Endothelial cell of umbilical vein (primary cell): Measurements from ENCODE around the gene MAGED1. TPM values are rescaled to one million over a fixed set of nuclear protein-coding genes. Genes with fewer than 3 reads are reported as not detected.

Experiments
- BruUV-seq: library from RNA; stranded (reverse); fragments of 400-500 nt; replicated peaks from 2 replicates; lab custom pipeline; 2021; lab: Mats Ljungman, UMichigan
- CTCF ChIA-PET: fragments of 300-600, 350-600 bp; sonication (Branson Sonifier 250); formaldehyde crosslinking; loops from one replicate; lab custom pipeline; 2021; ENCODE audit warnings: antibody characterized with exemption, inconsistent platforms; lab: Charles Lee
- POLR2A ChIA-PET: fragments of 300-600, 350-600 bp; sonication (Branson Sonifier 250); formaldehyde crosslinking; loops from one replicate; lab custom pipeline; 2021; ENCODE audit warnings: antibody characterized with exemption, inconsistent platforms; lab: Charles Lee
- DNase-seq: peaks from one replicate; pipeline ENCODE4 v3.0.0-alpha.2; 2011; ENCODE audit warnings: low read depth, low spot score
- FAIRE-seq: peaks from 2 replicates; lab custom pipeline; 2011; peaks lifted over from hg19 to GRCh38; lab: Jason Lieb, UNC
- H2AFZ ChIP-seq: 2 replicates; pipeline ENCODE4 v1.6.0; 2012; ENCODE audit warnings: low read depth, low read length, control low read depth, inconsistent platforms
- H3K27ac ChIP-seq: 2 replicates; pipeline ENCODE4 v1.5.1; 2011; ENCODE audit warnings: low read depth, mild to moderate bottlenecking, control low read depth, low read length, moderate library complexity; ENCODE audit not compliant: insufficient read depth
- H3K27me3 ChIP-seq, 2 experiments: 2 replicates each; pipeline versions ENCODE4 v1.6.0 to v1.6.1; 2011; ENCODE audit warnings: low read length in 2 of 2, mixed read lengths in 1 of 2; ENCODE audit not compliant: control insufficient read depth in 2 of 2, insufficient read depth in 2 of 2
- H3K36me3 ChIP-seq, 2 experiments: 2 replicates in 1 of 2; 3 replicates in 1 of 2; pipeline ENCODE4 v1.5.1; 2011; ENCODE audit warnings: low read length in 2 of 2, mild to moderate bottlenecking in 1 of 2, moderate library complexity in 1 of 2; ENCODE audit not compliant: control insufficient read depth in 2 of 2, insufficient read depth in 2 of 2; ENCODE audit errors: extremely low read depth in 1 of 2
- H3K4me1 ChIP-seq: 3 replicates; pipeline ENCODE4 v1.5.1; 2011; ENCODE audit warnings: mild to moderate bottlenecking, low read length; ENCODE audit not compliant: control insufficient read depth, insufficient read depth; ENCODE audit errors: extremely low read depth
- H3K4me2 ChIP-seq: 2 replicates; pipeline ENCODE4 v1.6.1; 2011; ENCODE audit warnings: low read length, control low read depth, mixed read lengths; ENCODE audit not compliant: insufficient read depth
- H3K4me3 ChIP-seq, 3 experiments: fragments of 200-600 bp in 1 of 3; sonication (generic), shearing (Covaris generic) in 1 of 3; replicated peaks in 1 of 3; 2 replicates each; pipeline ENCODE4 v1.5.1; 2011 to 2016; ENCODE audit warnings: control low read depth in 3 of 3, low read length in 3 of 3, mild to moderate bottlenecking in 2 of 3, inconsistent platforms in 1 of 3, low read depth in 1 of 3, moderate library complexity in 1 of 3; ENCODE audit not compliant: insufficient read depth in 1 of 3
- H3K79me2 ChIP-seq: 2 replicates; pipeline ENCODE4 v1.6.0; 2012; ENCODE audit warnings: low read length, inconsistent platforms; ENCODE audit not compliant: control insufficient read depth, insufficient read depth
- H3K9ac ChIP-seq: replicated peaks from 2 replicates; pipeline ENCODE3; 2011; ENCODE audit warnings: low read length, control low read depth; ENCODE audit not compliant: insufficient read depth; ENCODE audit errors: extremely low read depth
- H3K9me1 ChIP-seq: replicated peaks from 3 replicates; pipeline ENCODE4 v1.6.0; 2011; ENCODE audit warnings: mild to moderate bottlenecking, low read length; ENCODE audit not compliant: control insufficient read depth, insufficient read depth; ENCODE audit errors: extremely low read depth
- H3K9me3 ChIP-seq: replicated peaks from 2 replicates; pipeline ENCODE4 v1.5.1; 2012; ENCODE audit warnings: low read length, inconsistent platforms; ENCODE audit not compliant: control insufficient read depth, insufficient read depth
- H4K20me1 ChIP-seq: replicated peaks from 2 replicates; pipeline ENCODE3; 2011; ENCODE audit warnings: mild to moderate bottlenecking, low read length; ENCODE audit not compliant: control insufficient read depth, insufficient read depth; ENCODE audit errors: extremely low read depth
- CTCF ChIP-seq, 2 donors: IDR thresholded peaks; 1 replicate in 1 of 2; 2 replicates in 1 of 2; pipeline ENCODE4 v1.5.1; 2011; ENCODE audit warnings: low read length in 2 of 2, mild to moderate bottlenecking in 2 of 2, moderate library complexity in 2 of 2, control low read depth in 1 of 2, inconsistent platforms in 1 of 2, low read depth in 1 of 2; ENCODE audit not compliant: insufficient read depth in 1 of 2; ENCODE audit errors: extremely low read depth in 1 of 2
- EZH2 ChIP-seq: IDR thresholded peaks from 2 replicates; pipeline ENCODE4 v1.6.1; 2012; ENCODE audit warnings: borderline replicate concordance, low read depth, mild to moderate bottlenecking, moderate library complexity, low read length, inconsistent platforms; ENCODE audit not compliant: severe bottlenecking
- FOS ChIP-seq: IDR thresholded peaks from 2 replicates; pipeline ENCODE4 v1.6.1; 2011; ENCODE audit warnings: mild to moderate bottlenecking, low read length, moderate library complexity, borderline replicate concordance; ENCODE audit not compliant: insufficient read depth
- GATA2 ChIP-seq: IDR thresholded peaks from 2 replicates; pipeline ENCODE4 v1.7.0; 2011; ENCODE audit warnings: low read depth, mild to moderate bottlenecking, moderate library complexity, mixed read lengths, low read length; ENCODE audit not compliant: insufficient read length, insufficient read depth
- JUN ChIP-seq: IDR thresholded peaks from 2 replicates; pipeline ENCODE4 v1.6.1; 2011; ENCODE audit warnings: borderline replicate concordance, low read depth; ENCODE audit not compliant: insufficient read length, insufficient read depth
- MYC ChIP-seq: IDR thresholded peaks from one replicate; pipeline ENCODE4 v1.6.1; 2011; ENCODE audit warnings: mild to moderate bottlenecking, low read depth, low read length
- POLR2A ChIP-seq: IDR thresholded peaks from 2 replicates; pipeline ENCODE4 v1.6.1; 2012; ENCODE audit warnings: low read depth, mild to moderate bottlenecking, control low read depth, low read length
- POLR2AphosphoS5 ChIP-seq: IDR thresholded peaks from 2 replicates; pipeline ENCODE4 v1.6.1; 2012; ENCODE audit warnings: low read depth, mild to moderate bottlenecking, control low read depth, low read length, moderate library complexity; ENCODE audit not compliant: insufficient read depth
- dilution Hi-C: fragments of 300-500 bp; cut with MboI; formaldehyde crosslinking; loops from one replicate; pipeline ENCODE4 v1.15.0; 2019; ENCODE audit warnings: low sequenced_read_pairs; ENCODE audit not compliant: extremely low pct_ligation_motif_present
- intact Hi-C: fragments of 100-400 bp; cut with micrococcal nuclease; formaldehyde crosslinking; loops from one replicate; pipeline ENCODE4 v1.10.0; 2022
- polyA plus RNA-seq, 4 experiments: library from polyadenylated mRNA; depleted of rRNA in 3 of 4; stranded (reverse) in 3 of 4; unstranded in 1 of 4; fragments of >200 nt; gene quantifications; 2 replicates each; pipeline versions ENCODE4 v1.2.1 to v1.2.3, GENCODE V29; 2011 to 2012; ENCODE audit warnings: missing spikeins in 1 of 4
- total RNA-seq: library from RNA; stranded (reverse); gene quantifications from 2 replicates; pipeline ENCODE4 v1.2.3, GENCODE V29; 2021
- TF ChIP-seq, protein P1 (sequence below): IDR thresholded peaks from 2 replicates; pipeline ENCODE4 v1.6.1; 2011; ENCODE audit not compliant: insufficient read depth, insufficient read length

Gene MAGED1
- total and polyA plus RNA-seq, 2 donors (not counting 3 experiments of a cell fraction or from before 2014, with no cell fraction given), result 192 to 198 TPM

- H3K4me1 ChIP-seq, result no peaks in the 10 kb centered on the region
- no peaks in the 10 kb centered on the region for H3K9me1 ChIP-seq
- no peak overlapping the region for H3K4me2 ChIP-seq
- no peak for DNase-seq
- no peaks in the 10 kb centered on the region for H3K9me3 ChIP-seq
- H3K36me3 ChIP-seq, result no peaks in the 10 kb centered on the region
- H3K79me2 ChIP-seq, result no peaks in the 10 kb centered on the region
- H3K4me3 ChIP-seq, result no peak overlapping the region
- H2AFZ ChIP-seq, result no peak overlapping the region
- intact Hi-C loops (no loop called here), dilution Hi-C loops (no loop called here)
- no peak overlapping the region for H3K9ac ChIP-seq
- POLR2A ChIA-PET, result no interaction called here
- no peak for FAIRE-seq
- no peak for TF ChIP-seq POLR2A
- TF ChIP-seq JUN, result no peak
- no peak for TF ChIP-seq FOS
- TF ChIP-seq EZH2, result no peak
- no peak for TF ChIP-seq GATA2
- TF ChIP-seq MYC, result no peak
- CTCF ChIA-PET, result no interaction called here
- no peak overlapping the region for H3K27ac ChIP-seq
- no peaks in the 10 kb centered on the region for H4K20me1 ChIP-seq
- H3K27me3 ChIP-seq, result no peaks in the 10 kb centered on the region
- BruUV-seq, result no TSS peak
These were observed 41.3 kb upstream of the MAGED1 start for GRCh38 chrX:51852096-51852495.

- H3K9me3 ChIP-seq, result no peaks in the 10 kb centered on the region
- no peaks in the 10 kb centered on the region for H3K36me3 ChIP-seq
- FAIRE-seq (no peak), DNase-seq (no peak)
- no peak for TF ChIP-seq JUN
- no peak for TF ChIP-seq CTCF (IDR thresholded peaks at IDR 0.05; ENCODE audit: extremely low read depth in 1 of 2, insufficient read depth in 1 of 2, low read depth in 1 of 2, low read length in 2 of 2)
- TF ChIP-seq, protein P1, sequence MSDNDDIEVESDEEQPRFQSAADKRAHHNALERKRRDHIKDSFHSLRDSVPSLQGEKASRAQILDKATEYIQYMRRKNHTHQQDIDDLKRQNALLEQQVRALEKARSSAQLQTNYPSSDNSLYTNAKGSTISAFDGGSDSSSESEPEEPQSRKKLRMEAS, result no peak
- no peak for TF ChIP-seq POLR2AphosphoS5
- no peak for TF ChIP-seq EZH2
- no peak for TF ChIP-seq GATA2
- no peak for TF ChIP-seq FOS
- TF ChIP-seq POLR2A, result no peak
- no peak for TF ChIP-seq MYC
- H3K79me2 ChIP-seq, result no peaks in the 10 kb centered on the region
- no TSS peak for BruUV-seq
- no peaks in the 10 kb centered on the region for H3K27me3 ChIP-seq
- H4K20me1 ChIP-seq, result no peaks in the 10 kb centered on the region
- no peaks in the 10 kb centered on the region for H3K9me1 ChIP-seq
- H3K4me3 ChIP-seq, result no peak overlapping the region
- ChIA-PET POLR2A (no interaction called here), CTCF (no interaction called here)
- H3K4me2 ChIP-seq, result no peak overlapping the region
- H3K9ac ChIP-seq, result no peak overlapping the region
- no peaks in the 10 kb centered on the region for H3K4me1 ChIP-seq
- H3K27ac ChIP-seq, result no peak overlapping the region
- H2AFZ ChIP-seq, result no peak overlapping the region
- dilution Hi-C loops (no loop called here), intact Hi-C loops (no loop called here)
These were observed 40.8 kb upstream of the MAGED1 start for GRCh38 chrX:51852621-51853020.
